HG02678 (cell line): ENCODE measurements around the gene ZNF462.

Experiments
- ATAC-seq: cut with Tn5 transposase; IDR thresholded peaks from one replicate; pipeline ENCODE4 v1.9.1; 2021; ENCODE audit warnings: mild to moderate bottlenecking, moderate library complexity; ENCODE audit not compliant: unreplicated experiment

The ZNF462 gene

DNA sequence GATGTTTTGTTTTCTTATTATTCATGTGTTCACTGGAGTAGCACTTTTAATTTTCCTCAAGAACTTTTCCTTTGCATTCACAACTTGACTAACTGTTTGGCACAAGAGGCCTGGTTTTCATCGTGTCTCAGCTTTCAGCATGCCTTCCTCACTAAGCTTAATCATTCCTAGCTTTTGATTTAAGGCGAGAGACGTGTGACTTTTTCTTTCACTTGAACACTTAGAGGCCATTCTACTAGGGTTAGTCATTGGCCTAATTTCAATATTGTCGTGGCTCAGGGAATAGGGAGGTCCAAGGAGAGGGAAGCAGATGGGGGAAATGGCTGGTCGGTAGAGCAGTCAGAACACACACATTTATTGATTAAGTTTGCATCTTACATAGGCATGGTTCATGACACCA, 94.0 kb downstream of the ZNF462 start:
- ATAC-seq: no peak

DNA sequence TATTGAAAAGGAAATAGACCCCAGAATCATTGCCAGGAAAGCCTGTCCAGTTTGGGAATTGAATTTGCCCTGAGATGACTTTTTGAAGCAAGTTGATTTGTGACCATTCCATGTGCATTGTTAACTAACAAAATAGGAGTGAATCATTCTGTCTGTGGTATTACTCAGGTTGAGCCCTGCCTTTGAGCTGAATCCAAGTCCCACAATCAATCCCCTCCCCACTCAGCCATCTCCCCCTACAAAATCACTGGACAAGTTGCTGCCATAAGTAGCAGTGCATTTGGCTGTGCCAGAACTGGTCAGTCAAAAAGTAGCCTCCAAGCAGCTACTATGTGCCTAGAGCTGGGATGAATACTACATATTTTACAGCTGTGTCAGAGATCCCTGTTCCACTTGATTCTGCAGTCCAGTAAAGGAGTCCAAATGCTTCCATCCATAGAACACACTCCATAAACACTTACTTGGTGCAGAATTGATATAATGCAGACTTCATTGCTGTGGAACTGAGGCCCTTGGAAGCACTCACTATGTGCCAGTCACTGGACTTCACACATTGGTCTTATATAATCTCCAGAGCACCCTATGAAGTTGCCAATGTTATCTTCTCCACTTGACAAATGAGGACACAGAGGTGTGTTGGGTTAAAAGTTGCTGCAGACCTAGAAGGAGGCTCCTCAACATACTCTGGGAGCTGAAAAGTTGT, 96.1 kb downstream of the ZNF462 start:
- no peak for ATAC-seq

GRCh38 chr9:106960258-106960657, 97.3 kb downstream of the ZNF462 start:
- ATAC-seq: no peak

GRCh38 chr9:106961623-106962022, 98.7 kb downstream of the ZNF462 start:
- no peak for ATAC-seq

DNA sequence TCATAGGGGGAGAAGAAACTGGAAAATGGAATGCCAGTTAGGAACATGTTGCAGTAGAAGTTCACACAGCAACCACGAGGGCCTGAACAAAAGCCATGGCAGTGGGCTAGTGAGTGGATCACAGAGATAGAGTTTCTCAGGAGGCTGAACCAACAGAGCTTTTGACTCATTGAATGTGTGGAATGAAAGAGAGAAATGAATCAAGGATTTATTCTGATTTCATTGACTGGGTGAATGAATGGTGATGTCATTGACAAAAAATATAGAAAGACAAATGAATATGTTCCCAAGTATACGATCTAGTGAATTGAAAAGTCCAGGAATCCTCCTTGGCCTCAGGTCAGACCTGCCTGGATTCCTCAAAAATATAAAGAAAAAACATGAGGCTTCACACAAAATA, 99.2 kb downstream of the ZNF462 start:
- no peak for ATAC-seq

- no peak for ATAC-seq
Observed at GRCh38 chr9:106962615-106963363, 99.8 kb downstream of the ZNF462 start.

GRCh38 chr9:106963684-106964083, 100.7 kb downstream of the ZNF462 start:
- no peak for ATAC-seq

- peak; percentile 58 for ATAC-seq
Observed at GRCh38 chr9:106964329-106964728, 101.4 kb downstream of the ZNF462 start.

DNA sequence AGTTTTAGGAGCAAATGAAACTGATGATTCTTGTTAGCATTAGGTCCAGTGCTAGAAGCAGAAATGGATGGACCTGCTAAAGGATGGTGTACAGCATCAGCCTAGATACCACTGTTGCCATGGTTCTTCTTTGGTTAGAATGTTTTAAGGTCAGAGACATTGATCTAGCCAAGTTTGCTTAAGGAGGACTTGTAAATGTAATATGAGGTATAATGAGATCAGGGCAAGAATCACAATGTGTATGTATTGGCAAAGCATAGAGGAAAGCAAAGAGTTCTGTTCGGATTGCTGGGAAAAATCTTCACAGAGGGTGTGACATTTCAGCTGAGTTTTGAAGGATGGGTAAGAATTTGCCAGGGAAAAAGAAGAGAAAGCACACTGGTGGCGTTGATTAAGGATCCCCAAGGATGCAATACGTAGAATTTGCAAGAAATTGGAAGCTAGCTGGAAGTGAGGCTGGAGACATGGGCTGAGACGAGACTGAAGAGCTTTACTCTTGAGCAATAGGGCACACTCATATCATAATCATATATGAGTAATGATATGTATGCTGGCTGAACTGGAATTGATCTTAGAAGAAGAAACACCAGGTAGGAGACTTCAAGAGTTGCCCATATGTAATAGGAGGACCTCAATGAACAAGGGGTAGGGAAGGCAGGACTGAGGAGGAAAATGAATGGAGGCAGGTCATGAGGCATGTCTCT, 102.0 kb downstream of the ZNF462 start:
- no peak for ATAC-seq

DNA sequence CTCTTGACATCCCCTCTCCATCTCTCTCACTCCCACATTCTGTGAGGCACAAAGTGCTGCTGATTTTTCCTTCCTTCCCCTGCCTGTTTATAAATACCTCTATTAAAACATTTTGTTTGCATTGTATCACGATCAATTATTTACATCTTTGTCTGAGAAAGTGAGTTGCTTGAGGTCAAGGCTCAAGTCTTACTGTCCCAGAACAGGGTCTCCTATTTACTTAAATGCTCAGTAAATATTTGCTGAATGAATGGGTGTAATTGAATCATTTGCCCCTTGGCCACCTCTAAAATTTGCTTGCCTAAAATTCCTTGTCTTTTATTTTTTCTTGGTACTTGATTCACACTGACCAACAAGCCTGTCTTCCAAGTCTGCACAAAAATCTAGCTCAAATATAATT, 103.5 kb downstream of the ZNF462 start:
- no peak for ATAC-seq

- ATAC-seq: no peak
Observed at GRCh38 chr9:106969696-106970095, 106.7 kb downstream of the ZNF462 start.

DNA sequence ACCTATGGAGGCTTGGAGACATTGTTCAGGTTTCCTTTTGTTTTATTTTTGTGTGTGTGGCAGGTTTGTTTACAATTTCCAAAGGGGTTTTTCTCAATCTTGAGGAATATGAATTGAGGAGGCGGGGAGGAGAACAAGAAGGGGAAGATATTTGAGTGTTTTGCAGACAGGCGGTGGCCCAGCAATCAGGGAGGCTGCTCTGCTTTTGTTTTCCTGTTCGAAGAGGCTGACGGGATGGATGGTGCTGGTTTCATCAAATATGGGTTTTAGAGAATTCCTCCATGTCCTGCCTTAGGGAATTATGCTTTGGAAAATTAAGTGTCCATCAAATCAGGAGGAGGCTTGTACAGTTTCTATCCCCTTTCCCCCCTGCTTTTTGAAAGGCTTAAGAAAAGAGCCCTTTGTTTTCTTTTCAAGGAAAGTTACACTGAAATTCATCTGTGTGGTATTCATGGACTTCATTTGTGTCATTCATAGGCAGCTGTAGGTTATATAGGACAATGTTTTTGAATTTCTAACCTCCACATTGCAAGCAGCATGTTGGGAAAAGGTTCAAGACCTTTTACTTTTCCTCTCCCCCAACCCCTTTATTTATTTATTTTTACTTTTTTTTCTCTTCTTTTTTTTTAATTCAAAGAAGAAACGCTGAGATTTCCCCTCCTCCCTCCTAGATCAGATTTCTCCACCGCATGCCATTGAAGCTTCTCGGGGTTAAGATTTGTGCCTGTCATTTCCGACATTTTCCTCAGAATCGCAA, 107.4 kb downstream of the ZNF462 start:
- ATAC-seq: no peak

DNA sequence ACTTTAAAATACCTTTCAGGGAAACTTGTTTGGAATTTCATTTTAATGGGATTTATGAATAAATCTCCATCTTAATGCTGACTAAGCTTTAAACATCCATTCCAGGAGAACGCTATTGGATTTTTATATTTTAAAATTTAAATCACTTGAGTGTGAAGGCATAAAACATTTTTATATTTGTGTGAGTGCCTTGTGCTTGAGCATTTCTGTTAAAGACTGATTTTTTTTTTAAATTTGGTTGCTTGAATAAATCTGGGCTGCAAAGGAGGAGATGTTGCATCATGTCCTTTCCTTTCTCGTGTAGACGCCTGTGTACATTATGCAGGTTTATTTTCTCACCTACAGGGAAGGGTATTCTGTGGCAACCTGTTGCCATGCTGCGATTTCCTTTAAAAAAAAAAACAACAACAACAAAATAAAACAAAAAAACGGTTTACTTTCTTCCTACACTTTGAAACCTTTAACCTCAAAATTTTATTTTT, 108.1 kb downstream of the ZNF462 start:
- no peak for ATAC-seq

GRCh38 chr9:106972082-106972481, 109.1 kb downstream of the ZNF462 start:
- ATAC-seq: no peak

DNA sequence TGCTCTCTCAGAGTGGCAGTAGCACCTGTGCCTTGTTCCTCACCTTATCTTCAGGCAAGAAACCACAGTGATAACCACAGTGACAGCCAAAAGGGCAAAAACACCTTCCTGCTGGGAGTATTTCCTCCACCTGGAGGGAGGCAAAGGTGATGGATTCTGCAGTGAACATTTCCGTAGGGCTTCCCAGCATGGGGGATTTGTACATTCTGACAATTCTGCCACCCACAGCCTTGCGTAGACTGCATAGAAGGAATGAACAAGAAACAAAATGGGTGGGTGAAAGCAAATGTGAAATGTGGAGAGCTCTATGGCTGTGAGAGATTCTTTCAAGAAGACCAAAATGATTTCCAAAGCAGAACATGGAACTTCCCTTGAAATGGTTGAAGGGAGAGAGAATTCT, 111.4 kb downstream of the ZNF462 start:
- no peak for ATAC-seq

GRCh38 chr9:106976772-106977171, 113.8 kb downstream of the ZNF462 start:
- ATAC-seq: no peak

GRCh38 chr9:106980551-106981101, 117.7 kb downstream of the ZNF462 start:
- ATAC-seq: no peak

DNA sequence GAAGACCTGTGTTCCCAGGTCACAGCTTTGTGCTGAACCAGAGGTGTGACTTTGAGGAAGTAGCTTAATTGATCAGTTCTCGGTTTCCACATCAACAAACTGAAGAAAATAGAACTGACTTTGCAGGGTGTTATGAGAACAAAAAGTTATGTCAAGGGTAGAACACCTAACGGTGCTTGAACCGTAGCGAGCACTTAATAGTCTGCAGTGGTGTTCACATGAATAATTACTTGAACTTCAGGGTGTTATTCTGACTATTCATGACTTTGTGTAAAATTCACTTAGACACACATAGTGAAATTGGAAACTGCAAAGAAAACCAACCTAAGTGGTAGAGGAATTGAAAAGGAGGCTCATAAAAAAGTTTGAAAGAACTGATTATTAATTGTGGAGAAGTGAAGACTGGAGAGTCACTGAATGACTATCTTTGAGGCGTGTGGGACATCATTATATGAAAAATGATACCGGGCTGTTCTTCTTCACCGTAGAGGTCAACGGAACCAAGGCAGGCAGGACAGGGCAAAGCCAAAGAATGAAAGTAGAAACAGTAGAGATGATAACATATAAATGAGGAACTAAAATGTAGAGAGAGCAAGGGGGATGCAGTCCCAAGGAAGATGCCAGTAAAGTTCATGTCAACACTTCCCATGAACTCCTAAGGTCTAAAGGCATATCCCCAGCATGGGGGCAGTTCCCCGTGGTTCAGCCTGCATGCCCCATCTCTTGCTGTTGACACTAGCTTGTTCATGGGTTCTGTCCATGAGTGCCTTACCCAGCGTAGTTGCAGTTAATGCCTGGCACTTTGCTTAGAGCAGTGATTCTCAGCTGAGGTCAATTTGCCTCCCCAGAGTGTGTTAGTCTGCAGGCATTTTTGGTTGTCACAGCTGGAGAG, 118.7 kb downstream of the ZNF462 start:
- ATAC-seq: peak; percentile 61

DNA sequence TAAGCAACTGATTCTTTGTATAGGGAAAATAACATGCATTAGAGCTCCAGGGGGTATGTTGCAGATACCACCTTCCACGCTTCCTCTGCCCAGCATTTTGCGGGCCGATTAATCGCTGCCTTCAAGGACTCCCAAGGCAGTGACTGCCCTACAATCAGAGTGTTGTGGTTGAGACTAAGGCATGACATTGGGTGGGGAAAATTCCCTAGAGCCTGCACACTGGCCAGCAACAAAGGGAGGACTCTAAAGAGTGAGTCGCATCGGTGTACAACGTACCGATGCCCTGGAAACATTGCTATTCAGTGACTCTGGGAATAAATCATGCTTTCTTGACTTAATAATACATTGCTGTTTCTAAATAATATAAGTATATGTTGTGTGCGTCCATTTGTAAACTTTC, 119.7 kb downstream of the ZNF462 start:
- no peak for ATAC-seq

GRCh38 chr9:106983346-106983745, 120.4 kb downstream of the ZNF462 start:
- no peak for ATAC-seq
